ENCODE results near the gene ZG16.

GRCh38 chr16:29743475-29743826 lies 34.6 kb upstream of the ZG16 start:
- TF ChIP-seq CTCF (IDR thresholded peaks at IDR 0.05): no peak
- TF ChIP-seq POLR2A (IDR thresholded peaks at IDR 0.05): no peak

All from right lobe of liver (tissue), 4 donors.